HG03342 (cell line): ENCODE results near the gene HBP1.
"Not testable (repeated sequence)": the region's sequence is repeated elsewhere in the genome, so short reads cannot be mapped to it uniquely, and the experiment has no call there.

ENCODE experiments used
- ATAC-seq: cut with Tn5 transposase; IDR thresholded peaks from one replicate; pipeline ENCODE4 v1.9.1; 2021; ENCODE audit warnings: mild to moderate bottlenecking, moderate library complexity; ENCODE audit not compliant: unreplicated experiment

Gene HBP1

GRCh38 chr7:107168233-107169119, at the start of gene HBP1:
TSS of gene HBP1 (plus strand) at chr7:107169003. CDS start at chr7:107179894, 10,891 bp downstream.
- ATAC-seq = peak; percentile 88

GRCh38 chr7:107119376-107120105, 49.3 kb upstream of the HBP1 start:
- ATAC-seq = no peak

GRCh38 chr7:107122486-107122911, 46.3 kb upstream of the HBP1 start:
- ATAC-seq = no peak

GRCh38 chr7:107123392-107123791, 45.4 kb upstream of the HBP1 start:
- no peak for ATAC-seq

- no peak for ATAC-seq
Observed at GRCh38 chr7:107125475-107125874, 43.3 kb upstream of the HBP1 start.

- no peak for ATAC-seq
Observed at GRCh38 chr7:107128217-107128616, 40.6 kb upstream of the HBP1 start.

- ATAC-seq = no peak
Observed at GRCh38 chr7:107128748-107129147, 40.1 kb upstream of the HBP1 start.

- no peak for ATAC-seq
Observed at GRCh38 chr7:107130487-107131220, 38.1 kb upstream of the HBP1 start.

- ATAC-seq = no peak
Observed at GRCh38 chr7:107133396-107133795, 35.4 kb upstream of the HBP1 start.

- ATAC-seq = no peak
Observed at GRCh38 chr7:107138696-107139420, 29.9 kb upstream of the HBP1 start.

GRCh38 chr7:107143875-107144274, 24.9 kb upstream of the HBP1 start:
- ATAC-seq = not testable (repeated sequence)

GRCh38 chr7:107145067-107145838, 23.6 kb upstream of the HBP1 start:
- no peak for ATAC-seq

- no peak for ATAC-seq
Observed at GRCh38 chr7:107147464-107148393, 21.1 kb upstream of the HBP1 start.

GRCh38 chr7:107148721-107149120, 20.1 kb upstream of the HBP1 start:
- no peak for ATAC-seq

- ATAC-seq = no peak
Observed at GRCh38 chr7:107149863-107150262, 18.9 kb upstream of the HBP1 start.

GRCh38 chr7:107150375-107151073, 18.3 kb upstream of the HBP1 start:
- ATAC-seq = peak; percentile 53

- no peak for ATAC-seq
Observed at GRCh38 chr7:107151538-107151937, 17.3 kb upstream of the HBP1 start.

- no peak for ATAC-seq
Observed at GRCh38 chr7:107152011-107152410, 16.8 kb upstream of the HBP1 start.
